Suprapubic skin (tissue), 4 donors: ENCODE measurements around the gene SPP1. TPM values are rescaled to one million over a fixed set of nuclear protein-coding genes. Genes with fewer than 3 reads are reported as not detected.
"Not testable (repeated sequence)": the region's sequence is repeated elsewhere in the genome, so short reads cannot be mapped to it uniquely, and the experiment has no call there.

Experiments used
- DNase-seq, 2 donors: peaks; one replicate each; pipeline ENCODE4 v3.0.0-alpha.2; 2019; ENCODE audit warnings: low spot score in 2 of 2
- H3K27ac ChIP-seq: fragments of 200-600 bp; sonication (generic); one replicate; pipeline ENCODE4 v1.5.1; 2019
- H3K27me3 ChIP-seq: fragments of 200-600 bp; sonication (generic); one replicate; pipeline ENCODE4 v1.5.1; 2019
- H3K36me3 ChIP-seq: fragments of 200-600 bp; sonication (generic); one replicate; pipeline ENCODE4 v1.5.1; 2019
- H3K4me1 ChIP-seq: fragments of 200-600 bp; sonication (generic); one replicate; pipeline ENCODE4 v1.5.1; 2019
- H3K4me3 ChIP-seq: fragments of 200-600 bp; sonication (generic); one replicate; pipeline ENCODE4 v1.5.1; 2019; ENCODE audit warnings: mild to moderate bottlenecking
- H3K9me3 ChIP-seq: fragments of 200-600 bp; sonication (generic); one replicate; pipeline ENCODE4 v1.5.1; 2019
- EP300 ChIP-seq: sonication (generic); formaldehyde crosslinking; IDR thresholded peaks from one replicate; pipeline ENCODE4 v1.6.1; 2017; ENCODE audit warnings: antibody characterized with exemption
- POLR2A ChIP-seq, 2 donors: fragments of 450-650 bp; IDR thresholded peaks; one replicate each; pipeline ENCODE4 v1.6.1; 2017; ENCODE audit warnings: antibody characterized with exemption in 2 of 2, mild to moderate bottlenecking in 2 of 2, moderate library complexity in 2 of 2
- POLR2AphosphoS5 ChIP-seq, 3 donors: sonication (generic); formaldehyde crosslinking; IDR thresholded peaks; one replicate each; pipeline ENCODE4 v1.6.1; 2017; ENCODE audit warnings: antibody characterized with exemption in 3 of 3
- WGBS: methylation state at CpG from one replicate; pipeline ENCODE4 v1.1.5; 2018; 5-methylcytosine and 5-hydroxymethylcytosine counted together
- total RNA-seq, 4 donors: library from RNA; depleted of rRNA; stranded (reverse); fragments of >200 nt; gene quantifications; one replicate each; pipeline ENCODE4 v1.1.0, GENCODE V29; 2016
- TF ChIP-seq, protein P1 (sequence below), 2 donors: fragments of 200-600 bp in 1 of 2; fragments of 450-650 bp in 1 of 2; sonication (generic) in 1 of 2; IDR thresholded peaks; one replicate each; pipeline ENCODE4 v1.5.1; 2016 to 2019; ENCODE audit warnings: antibody characterized with exemption in 2 of 2, mild to moderate bottlenecking in 1 of 2, moderate library complexity in 1 of 2

Gene SPP1
- total RNA-seq, 4 donors from 2014 or later = 2.0 to 11.3 (median 2.9) TPM; not detected in 1

DNA sequence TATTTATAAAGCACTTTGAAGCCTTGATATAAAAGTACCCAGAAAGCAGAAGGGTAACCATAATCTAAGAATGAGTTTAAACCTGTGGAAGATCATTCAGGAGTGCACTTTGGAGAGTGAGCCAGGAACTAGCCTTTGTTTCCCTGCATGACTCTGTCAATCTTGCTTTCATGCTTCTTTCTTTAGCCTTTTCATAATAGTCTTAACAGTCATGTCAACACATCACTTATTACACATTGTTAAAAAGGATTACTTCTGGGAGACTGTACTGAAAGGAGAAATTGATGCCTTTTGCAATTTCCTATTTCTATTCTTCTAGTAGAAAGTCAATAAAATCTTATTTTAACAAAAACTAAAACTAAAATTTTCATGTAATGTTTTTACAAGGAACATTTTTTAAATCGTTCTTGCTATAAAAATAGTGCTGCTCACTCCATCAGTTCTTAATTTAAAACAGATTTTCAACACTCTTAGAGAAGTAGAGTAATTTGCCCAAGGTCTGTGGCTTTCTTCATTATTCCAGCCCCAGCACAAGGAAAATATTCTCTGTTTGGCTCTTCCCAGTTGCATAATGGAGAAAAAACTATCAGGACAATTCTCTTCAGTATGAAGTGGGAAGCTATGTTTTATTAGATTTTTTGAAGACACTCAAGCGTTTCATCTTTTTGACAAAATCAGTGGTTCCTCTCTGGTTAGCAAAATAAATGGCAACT lies 35.4 kb upstream of the SPP1 start:
- Histone ChIP-seq H3K27me3 (no peaks in the 10 kb centered on the region), H3K27ac (no peak overlapping the region), H3K4me1 (no peaks in the 10 kb centered on the region), H3K4me3 (no peak overlapping the region), H3K9me3 (no peaks in the 10 kb centered on the region), H3K36me3 (no peaks in the 10 kb centered on the region)
- 60% methylated on average over 2 of the region's 2 CpGs for WGBS
- DNase-seq = no peak
- TF ChIP-seq, protein P1, sequence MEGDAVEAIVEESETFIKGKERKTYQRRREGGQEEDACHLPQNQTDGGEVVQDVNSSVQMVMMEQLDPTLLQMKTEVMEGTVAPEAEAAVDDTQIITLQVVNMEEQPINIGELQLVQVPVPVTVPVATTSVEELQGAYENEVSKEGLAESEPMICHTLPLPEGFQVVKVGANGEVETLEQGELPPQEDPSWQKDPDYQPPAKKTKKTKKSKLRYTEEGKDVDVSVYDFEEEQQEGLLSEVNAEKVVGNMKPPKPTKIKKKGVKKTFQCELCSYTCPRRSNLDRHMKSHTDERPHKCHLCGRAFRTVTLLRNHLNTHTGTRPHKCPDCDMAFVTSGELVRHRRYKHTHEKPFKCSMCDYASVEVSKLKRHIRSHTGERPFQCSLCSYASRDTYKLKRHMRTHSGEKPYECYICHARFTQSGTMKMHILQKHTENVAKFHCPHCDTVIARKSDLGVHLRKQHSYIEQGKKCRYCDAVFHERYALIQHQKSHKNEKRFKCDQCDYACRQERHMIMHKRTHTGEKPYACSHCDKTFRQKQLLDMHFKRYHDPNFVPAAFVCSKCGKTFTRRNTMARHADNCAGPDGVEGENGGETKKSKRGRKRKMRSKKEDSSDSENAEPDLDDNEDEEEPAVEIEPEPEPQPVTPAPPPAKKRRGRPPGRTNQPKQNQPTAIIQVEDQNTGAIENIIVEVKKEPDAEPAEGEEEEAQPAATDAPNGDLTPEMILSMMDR (IDR thresholded peaks at IDR 0.05) = no peak
- TF ChIP-seq POLR2A (IDR thresholded peaks at IDR 0.05) = no peak

DNA sequence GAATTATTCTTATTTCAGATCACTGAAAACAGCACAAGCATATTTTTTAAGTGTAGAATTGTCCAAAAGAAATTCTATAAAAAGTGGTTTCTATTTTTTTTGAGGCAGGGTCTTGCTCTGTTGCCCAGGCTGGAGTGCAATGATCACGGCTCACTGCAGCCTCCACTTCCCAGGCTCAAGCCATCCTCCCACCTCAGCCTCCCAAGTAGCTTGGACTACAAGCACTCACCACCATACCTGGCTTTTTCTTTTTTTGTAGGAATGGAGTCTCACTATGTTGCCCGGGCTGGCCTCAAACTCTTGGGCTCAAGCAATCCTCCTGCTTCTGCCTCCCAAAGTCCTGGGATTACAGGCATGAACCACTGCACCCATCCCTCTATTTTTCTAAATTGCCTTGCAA lies 34.7 kb upstream of the SPP1 start:
- H3K27ac ChIP-seq, H3K36me3 ChIP-seq, H3K9me3 ChIP-seq, H3K27me3 ChIP-seq, H3K4me1 ChIP-seq, DNase-seq, H3K4me3 ChIP-seq: not testable (repeated sequence)
- whole genome bisulfite sequencing = 88% methylated on average over 2 of the region's 2 CpGs

DNA sequence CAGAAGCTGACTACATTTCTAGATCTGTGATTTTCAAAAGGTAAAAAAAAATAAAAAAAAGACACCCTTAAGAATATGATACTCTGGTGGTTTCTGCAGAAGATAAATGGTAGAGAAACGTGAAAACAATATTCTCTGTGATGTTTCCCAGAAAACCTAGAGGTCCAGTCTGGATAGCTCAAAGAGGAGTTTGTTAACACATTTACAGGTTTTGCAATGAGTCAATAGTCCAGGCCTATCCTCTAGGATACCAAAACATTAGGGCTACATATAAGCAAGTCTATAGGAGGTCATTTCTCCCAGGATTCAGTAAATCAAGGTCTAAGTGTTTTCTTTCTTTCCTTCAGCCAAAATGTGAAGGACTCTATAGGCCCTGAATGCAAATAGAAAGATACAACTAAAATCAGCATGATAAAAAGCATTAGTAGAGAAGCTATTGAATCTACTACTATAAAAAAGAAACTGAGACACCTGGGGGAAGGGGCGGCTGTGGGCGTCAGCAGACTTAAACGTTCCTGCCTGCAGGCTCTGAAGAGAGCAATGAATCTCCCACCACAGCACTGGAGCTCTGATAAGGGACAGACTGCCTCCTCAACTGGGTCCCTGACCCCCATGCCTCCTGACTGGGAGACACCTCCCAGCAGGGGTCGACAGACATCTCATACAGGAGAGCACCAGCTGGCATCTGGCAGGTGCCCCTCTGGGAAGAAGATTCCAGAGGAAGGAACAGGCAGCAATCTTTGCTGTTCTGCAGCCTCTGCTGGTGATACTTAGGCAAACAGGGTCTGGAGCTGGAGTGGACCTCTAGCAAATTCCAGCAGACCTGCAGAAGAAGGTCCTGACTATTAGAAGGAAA lies 33.7 kb upstream of the SPP1 start:
- H3K9me3 ChIP-seq = no peaks in the 10 kb centered on the region
- H3K27me3 ChIP-seq = no peaks in the 10 kb centered on the region
- H3K36me3 ChIP-seq = no peaks in the 10 kb centered on the region
- no peaks in the 10 kb centered on the region for H3K4me1 ChIP-seq
- no peak overlapping the region for H3K27ac ChIP-seq
- no peak overlapping the region for H3K4me3 ChIP-seq
- TF ChIP-seq, protein P1 (IDR thresholded peaks at IDR 0.05) = no peak
- DNase-seq = no peak
- WGBS = 80% methylated on average over 5 of the region's 5 CpGs

DNA sequence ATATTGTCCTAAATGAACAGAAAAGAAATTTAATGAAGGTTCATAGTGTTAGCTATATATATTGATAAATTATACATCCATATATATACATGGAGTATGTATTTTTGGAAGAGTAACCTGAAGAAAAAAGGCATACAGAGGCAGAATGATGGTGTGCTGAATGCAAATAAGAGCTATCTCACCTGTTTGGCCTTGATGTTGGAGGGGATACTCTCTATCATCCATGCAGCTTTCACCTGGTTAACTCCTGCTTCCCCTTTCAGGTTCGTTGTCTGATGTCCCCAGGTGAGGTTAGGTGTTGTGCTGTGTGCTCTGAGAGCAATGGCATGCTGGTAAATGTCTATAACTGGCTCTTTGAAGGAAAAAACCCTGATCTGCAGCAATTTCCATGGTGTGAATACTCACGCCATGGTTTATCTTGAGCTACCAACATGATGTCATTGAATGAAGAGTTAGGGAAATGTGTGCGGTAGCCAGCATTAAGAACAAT lies 31.8 kb upstream of the SPP1 start:
- 93% methylated on average over 3 of the region's 3 CpGs for WGBS
- no peak overlapping the region for H3K4me3 ChIP-seq
- no peaks in the 10 kb centered on the region for H3K4me1 ChIP-seq
- H3K9me3 ChIP-seq = no peaks in the 10 kb centered on the region
- no peaks in the 10 kb centered on the region for H3K36me3 ChIP-seq
- H3K27ac ChIP-seq = no peak overlapping the region
- TF ChIP-seq POLR2AphosphoS5 (IDR thresholded peaks at IDR 0.05) (no peak), EP300 (no peak), POLR2A (IDR thresholded peaks at IDR 0.05) (no peak)
- TF ChIP-seq, protein P1 (IDR thresholded peaks at IDR 0.05) = no peak
- H3K27me3 ChIP-seq = no peaks in the 10 kb centered on the region
- no peak for DNase-seq

DNA sequence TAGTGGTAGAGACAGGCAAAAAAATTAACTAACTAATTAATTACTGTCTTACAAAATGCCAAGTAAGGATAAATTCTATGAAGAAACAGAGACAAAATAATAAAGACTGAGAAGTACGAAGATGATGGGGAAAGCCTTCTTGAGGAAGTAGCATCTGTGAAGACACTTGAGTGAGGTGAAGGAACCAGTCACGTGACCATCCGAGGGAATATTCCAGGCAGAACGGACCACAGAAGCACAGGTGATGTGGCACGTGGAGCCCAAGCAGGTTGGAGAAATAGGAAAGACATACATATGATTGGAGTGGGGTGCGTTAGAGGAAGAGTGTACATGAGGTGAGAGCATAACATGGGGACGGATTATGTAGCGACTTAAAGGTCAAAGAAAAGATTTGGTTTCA lies 30.5 kb upstream of the SPP1 start:
- H3K4me3 ChIP-seq = no peak overlapping the region
- TF ChIP-seq POLR2A (IDR thresholded peaks at IDR 0.05) (no peak), EP300 (no peak), POLR2AphosphoS5 (IDR thresholded peaks at IDR 0.05) (no peak)
- TF ChIP-seq, protein P1 (IDR thresholded peaks at IDR 0.05) = no peak
- no peaks in the 10 kb centered on the region for H3K36me3 ChIP-seq
- no peak for DNase-seq
- no peaks in the 10 kb centered on the region for H3K27me3 ChIP-seq
- no peaks in the 10 kb centered on the region for H3K4me1 ChIP-seq
- H3K27ac ChIP-seq = no peak overlapping the region
- H3K9me3 ChIP-seq = no peaks in the 10 kb centered on the region
- 95% methylated on average over 8 of the region's 8 CpGs for WGBS
